ENCODE measurements around the gene TRPM5.
"Not testable (repeated sequence)": the region's sequence is repeated elsewhere in the genome, so short reads cannot be mapped to it uniquely, and the experiment has no call there.

The TRPM5 gene

DNA sequence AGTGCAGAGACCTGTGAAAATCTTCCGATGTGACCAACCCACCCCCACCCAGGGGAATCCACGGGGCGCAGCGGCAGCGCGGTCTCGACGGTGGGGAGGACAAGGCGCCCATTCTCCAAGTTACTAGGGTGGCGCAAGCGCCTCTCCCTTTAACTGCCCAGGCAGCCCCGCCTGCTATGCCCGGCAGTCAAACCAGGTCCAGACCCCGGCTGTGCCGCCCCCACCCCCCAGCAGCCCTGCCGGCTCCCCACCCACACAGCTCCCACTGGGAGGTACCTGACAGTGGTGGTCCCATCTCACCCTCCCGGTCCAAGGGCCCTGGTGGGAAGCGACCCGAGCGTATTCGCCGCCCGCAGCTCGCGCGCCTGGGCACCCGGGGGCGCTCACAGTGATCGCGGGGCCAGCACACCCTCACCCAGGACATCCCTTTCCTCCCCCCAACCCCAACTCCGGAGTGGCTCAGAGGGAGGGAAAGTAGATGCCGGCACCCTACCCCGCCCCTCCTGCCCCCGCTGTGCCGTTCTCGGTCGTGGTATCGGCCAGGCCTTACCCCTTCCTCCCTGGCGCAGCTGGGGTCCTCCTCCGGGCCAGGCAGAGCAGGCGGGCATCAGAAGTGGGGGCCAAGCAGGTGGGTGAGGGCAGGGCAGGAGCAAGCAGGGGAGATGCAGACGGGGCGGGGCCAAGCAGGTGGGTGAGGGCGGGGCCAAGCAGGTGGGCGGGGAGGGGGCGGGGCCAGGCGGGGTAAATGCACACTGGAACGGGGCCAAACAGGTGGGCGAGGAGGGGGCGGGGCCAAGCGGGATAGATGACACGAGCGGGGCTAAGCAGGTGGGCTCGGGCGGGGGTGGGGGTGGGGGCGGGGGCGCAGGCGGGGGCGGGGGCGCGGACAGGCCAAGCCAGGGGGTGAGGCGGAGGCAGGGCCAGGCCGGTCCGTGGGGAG, at the start of gene TRPM5:
Gene TRPM5, minus strand, starts transcription at position 634 of the 940 bp plus-strand sequence. CDS start 21,478 bp downstream, outside the sequence.
- DNase-seq, result no peak

- DNase-seq, result no peak
These were observed 44.8 kb upstream of the TRPM5 start for GRCh38 chr11:2489083-2489482.

DNA sequence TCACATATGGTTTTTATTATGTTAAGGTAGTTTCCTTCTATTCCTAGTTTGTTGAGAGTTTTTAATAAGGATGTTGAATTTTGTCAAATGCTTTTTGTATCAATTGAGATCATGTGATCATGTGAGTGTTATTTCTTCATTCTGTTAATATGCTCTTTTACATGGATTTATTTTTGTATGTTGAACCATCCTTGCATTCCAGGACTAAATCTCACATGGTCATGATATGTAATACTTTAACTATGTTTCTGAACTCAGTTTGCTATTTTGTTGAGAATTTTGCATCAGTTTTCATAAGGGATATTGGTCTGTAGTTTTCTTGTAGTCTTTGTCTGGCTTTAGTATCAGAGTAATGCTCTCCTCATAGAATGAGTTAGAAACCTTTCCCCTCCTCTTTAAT, 43.7 kb upstream of the TRPM5 start:
- no peak for DNase-seq

DNA sequence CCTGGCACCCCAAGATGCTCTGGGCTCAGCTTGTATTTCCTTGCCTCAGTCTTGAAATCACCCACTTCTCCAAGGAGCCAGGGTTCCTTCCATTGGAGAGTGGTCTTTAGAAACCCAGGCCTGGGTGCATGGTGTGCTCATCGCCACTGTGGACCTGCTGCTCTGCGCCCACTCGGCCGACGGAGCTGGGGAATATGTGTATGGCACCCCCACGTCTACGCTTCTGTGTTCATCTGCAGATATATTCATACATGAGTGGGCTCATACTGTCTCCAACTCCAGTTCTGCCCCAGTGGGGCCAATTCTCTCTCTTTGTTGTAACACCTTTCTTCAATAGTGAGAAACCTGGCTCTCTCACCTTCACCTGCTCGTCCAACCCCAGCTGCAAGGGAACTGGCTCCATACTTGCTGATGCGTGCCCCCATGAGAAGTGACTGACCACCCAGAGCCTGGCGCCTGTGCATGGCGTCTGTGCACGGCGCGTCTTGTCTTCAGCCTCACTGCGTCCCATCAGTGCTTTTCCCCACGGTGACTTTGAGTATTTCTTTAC, 40.3 kb upstream of the TRPM5 start:
- DNase-seq, result no peak

DNA sequence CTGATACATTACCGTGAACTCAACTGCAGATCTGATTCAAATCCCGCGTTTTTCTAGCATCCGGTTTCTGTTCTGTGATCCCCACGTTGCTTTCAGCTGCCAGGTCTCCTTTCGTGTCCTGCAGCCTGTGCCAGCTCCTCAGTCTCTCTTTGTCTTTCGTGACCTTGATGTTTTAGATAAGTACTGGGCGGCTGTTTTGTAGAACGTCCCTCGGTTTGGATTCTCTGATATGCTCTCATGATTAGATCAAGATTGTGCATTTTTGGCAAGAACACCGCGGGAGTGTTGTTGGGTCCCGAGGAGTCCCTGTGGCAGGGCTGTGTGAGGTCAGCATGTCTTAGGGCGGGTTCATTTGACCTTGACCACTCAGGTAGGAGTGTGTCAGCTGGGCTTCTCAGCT, 39.1 kb upstream of the TRPM5 start:
- no peak for DNase-seq

GRCh38 chr11:2482745-2483144, 38.4 kb upstream of the TRPM5 start:
- no peak for DNase-seq

GRCh38 chr11:2482204-2482603, 37.9 kb upstream of the TRPM5 start:
- no peak for DNase-seq

- no peak for DNase-seq
These were observed 36.9 kb upstream of the TRPM5 start for GRCh38 chr11:2481253-2481652.

DNA sequence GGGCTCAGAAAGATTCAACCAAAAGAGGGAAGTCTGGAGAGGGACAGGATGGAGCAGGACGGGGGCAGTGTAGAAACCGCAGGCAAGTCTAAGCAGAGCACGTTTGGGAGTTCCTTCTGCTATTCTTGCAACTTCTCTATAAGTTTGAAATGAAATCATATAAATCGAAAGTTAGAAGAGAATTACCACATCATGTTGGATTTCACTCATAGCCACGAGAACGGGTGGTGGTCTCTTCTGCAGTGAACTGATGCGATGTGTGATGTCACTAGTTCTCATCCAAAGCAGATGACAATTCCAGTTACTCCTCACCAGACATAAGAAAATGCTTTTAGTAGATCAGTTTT, 36.5 kb upstream of the TRPM5 start:
- no peak for DNase-seq

- DNase-seq, result not testable (repeated sequence)
These were observed 36.0 kb upstream of the TRPM5 start for GRCh38 chr11:2480067-2480873.

DNA sequence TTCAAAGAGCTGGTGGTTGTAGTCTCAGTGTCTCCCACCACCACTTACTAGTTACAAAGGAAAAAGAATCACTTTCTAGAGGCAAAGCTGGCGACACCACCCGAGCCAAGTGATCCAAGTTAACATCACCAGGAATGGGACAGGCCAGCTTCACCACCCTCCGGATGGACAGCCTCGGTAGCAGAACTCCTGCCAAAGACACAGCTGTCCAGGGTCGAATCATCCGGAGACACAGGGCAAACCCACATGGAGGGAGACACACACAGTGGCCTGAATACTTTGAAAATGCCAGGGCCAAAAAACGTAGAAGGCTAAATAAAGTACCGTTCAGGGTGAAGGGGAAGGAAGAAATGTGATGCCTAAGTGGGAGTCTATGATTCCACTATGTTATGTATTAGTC, 33.6 kb upstream of the TRPM5 start:
- DNase-seq, result no peak

DNA sequence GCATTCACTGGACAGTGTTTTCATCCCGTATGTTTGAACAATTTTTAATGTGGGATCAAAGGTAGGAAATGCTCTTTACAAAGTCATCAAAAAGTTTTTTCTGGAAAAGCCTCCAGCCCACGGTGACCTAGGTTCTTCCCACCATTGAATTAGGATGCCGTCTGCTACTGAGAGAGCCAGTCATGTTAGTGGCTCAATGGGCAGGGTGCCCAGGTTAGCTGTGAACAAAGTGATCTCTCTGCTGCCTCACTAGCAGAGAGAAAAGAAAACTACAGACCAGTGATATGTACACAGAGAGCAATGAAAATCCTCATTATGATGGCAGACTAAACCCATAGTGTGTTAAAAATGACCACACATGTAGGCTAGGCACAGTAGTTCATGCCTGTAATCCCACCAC, 32.9 kb upstream of the TRPM5 start:
- DNase-seq, result no peak

- no peak for DNase-seq
These were observed 31.0 kb upstream of the TRPM5 start for GRCh38 chr11:2475136-2475918.

- no peak for DNase-seq
These were observed 30.0 kb upstream of the TRPM5 start for GRCh38 chr11:2474059-2474901.

DNA sequence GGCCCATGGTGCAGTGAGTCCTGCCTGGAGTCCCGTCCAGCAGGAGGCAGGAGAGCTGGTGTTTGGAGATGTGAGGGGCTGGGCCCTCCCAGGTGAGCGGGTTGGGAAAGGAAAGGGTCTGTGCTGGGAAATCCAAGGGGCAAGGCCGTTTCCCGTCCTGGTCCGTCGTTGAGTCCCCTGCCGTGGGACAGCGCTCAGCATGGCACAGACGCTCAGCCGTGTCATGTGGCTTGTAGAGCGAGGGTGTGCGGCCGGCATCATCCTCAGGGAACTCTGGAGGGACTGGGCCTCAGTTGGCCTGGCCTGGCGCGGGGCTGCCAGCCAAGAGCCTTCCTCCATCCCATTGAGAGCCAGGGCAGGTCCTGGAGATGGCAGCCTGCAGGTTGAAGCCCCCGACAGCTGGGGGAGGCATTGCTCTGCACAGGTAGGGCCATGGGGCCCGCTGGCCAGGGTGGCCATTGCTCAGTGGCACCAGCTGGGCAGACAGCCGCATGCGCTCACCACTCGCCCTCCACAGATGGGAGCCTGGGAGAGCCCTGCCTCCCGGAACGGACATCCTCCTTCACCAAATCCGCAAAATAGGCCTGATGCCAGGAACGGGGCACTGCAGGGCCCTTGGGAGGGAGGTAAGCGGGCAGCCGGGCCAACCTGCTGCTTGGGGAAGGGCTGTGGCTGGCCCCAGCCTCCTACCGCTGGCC, 29.2 kb upstream of the TRPM5 start:
- DNase-seq, result no peak

DNA sequence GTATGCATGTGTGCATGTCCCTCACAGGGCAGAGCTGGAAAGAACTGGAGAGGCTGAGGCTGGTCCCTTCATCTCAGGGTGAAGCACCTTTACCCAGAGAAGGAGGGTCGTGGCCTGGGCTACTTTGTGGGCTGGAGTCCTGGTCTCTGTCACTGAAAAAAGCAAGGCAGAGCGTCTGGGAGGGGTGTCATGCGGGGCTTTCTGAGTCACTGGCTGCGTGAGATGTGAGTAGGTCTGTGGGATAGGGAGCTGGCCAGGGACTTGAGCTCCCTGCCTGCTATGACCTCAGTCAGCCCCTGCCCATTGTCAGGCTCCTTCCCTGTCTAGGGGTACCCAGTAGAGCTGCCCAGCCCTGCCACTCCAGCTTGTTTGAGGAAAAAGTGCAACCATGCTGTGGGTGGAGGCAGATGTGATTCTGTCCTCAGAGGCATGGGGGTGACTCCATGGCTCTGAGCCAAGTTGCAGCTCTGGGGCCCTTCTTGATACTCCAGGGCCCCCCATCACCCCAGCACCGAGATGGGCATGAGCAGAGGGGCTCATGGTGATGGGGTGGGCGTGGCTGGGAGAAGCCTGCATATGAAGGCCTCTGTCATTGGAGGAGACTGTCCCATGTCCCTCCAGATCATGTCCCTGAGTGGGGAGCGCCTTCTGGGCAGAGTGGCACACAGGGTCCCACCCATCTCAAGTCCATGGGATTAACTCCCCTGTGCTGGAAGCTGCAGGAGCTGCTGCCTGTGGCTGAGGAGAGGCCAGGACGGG, 28.3 kb upstream of the TRPM5 start:
- DNase-seq, result no peak

- DNase-seq, result no peak
These were observed 27.4 kb upstream of the TRPM5 start for GRCh38 chr11:2471804-2472096.

- no peak for DNase-seq
These were observed 26.9 kb upstream of the TRPM5 start for GRCh38 chr11:2471048-2471803.

DNA sequence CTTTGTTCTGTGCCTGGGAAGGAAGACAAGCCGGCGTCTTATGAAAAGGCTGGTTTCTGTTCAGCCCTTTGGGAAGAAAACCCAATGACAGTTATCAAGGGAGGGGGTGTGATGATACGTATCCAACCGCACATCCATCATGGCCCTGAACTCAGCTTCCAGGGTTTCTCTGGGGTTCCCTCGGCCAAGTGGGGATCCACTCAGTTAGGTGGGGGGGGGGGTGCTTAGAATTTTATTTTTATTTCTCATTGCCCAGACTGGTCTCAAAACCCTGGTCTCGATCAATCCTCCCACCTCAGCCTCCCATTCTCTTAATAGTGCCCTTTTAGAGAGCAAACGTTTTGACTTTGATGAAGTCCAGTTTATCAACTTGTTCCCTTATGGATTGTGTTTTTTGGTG, 26.2 kb upstream of the TRPM5 start:
- DNase-seq, result no peak

Measured in cortex of kidney (tissue), 1 donor.